Activated CD8-positive, alpha-beta memory T cell treated with anti-CD3 and anti-CD28 coated beads, Interleukin-2, amount 50 U/mL, for 48 hours (primary cell): ENCODE measurements around the gene NCKAP5.

Experiments used
- DNase-seq: peaks from one replicate; pipeline ENCODE4 v3.0.0-alpha.2; 2020

The NCKAP5 gene

DNA sequence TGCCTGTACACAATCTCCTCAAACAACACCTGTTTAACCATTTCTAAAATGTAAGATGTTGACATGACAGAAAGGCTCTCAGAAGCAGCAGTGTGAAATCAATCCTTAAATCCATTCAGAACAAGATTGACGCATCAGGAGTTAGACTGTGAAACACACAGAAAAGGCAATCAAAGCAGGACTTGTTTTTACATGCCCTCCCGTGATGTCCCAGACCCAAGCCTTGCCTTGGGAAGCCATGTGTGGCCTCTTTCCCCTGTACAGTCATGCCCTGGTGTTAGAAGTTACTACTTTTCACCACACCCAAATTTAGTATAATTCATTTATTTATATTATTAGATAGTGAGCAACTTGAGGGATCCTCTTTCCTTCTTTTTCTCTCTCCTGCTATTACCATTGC, 115.7 kb downstream of the NCKAP5 start:
- DNase-seq: no peak

DNA sequence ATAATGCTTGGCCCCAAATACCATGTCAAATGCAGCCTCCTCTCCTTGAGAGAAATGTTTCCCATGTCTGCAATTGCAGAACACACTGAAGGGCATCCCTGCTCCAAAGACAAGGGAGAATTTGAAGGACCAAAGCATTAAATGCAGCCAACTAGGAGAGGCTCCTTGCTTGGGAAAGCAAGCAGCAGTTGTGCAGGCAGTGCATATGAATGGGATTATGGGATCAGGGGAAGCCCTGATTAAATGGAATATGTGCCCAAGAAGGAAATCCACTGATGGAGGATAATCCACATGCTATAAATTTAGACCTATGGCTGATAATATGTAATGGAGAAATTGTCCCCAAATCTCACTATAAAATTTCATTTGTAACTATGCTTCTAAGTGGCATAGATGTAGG, 116.1 kb downstream of the NCKAP5 start:
- DNase-seq: no peak

DNA sequence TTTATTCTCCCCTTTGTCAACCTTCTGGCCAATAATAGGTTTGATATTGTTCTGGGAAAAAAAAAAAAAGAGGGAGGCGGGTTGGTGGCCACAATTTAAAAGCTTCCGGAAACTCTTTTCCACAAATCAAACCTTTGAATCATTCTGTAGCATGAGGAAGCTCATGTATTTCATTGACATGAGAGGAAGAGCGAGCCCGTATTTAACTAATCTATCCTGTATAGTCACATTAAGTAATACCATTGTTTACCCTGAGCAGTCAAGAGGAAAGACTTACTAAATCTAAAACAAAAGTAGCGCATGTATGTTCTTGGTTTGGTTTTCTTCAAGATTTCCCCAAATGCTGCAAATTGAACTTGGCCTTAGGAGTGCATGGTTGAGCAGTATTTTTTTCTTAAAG, 120.1 kb downstream of the NCKAP5 start:
- DNase-seq: no peak

DNA sequence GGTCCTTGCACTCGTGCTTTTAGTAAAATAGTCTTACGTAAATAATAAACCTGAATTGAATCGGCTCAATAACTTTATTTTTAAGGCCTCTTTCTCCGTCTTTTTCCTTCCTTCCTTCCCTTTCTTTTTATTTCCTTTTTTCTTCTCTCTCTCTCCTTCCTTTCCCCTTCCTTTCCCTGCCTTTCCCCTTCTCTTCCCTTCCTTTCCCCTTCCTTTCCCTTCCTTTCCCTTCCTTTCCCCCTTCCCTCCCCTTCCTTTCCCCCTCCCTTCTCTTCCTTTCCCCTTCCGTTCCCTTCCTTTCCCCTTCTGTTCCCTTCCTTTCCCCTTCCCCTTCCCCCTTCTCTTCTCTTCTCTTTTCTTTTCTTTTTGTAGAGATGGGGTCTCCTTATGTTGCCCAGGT, 121.0 kb downstream of the NCKAP5 start:
- no peak for DNase-seq

DNA sequence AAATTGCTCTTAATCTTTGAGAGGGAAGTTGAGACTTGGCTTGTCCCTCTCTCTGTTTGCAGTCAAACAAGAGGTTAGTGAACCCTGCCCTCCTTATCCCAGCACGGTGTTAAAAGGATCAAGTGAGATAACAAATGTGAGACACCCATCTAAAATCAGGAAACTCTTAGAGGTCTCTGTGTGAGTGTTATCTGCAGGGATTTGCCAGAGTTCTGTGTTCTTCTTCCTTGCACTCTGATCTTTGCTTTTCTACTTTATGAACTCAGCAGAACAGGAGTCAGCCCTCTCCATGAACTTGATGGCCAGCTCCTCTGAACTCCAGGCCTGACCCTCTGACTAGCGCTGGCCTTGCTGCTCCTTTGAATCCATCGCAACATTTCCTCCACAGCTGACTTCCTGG, 123.8 kb downstream of the NCKAP5 start:
- DNase-seq: no peak

DNA sequence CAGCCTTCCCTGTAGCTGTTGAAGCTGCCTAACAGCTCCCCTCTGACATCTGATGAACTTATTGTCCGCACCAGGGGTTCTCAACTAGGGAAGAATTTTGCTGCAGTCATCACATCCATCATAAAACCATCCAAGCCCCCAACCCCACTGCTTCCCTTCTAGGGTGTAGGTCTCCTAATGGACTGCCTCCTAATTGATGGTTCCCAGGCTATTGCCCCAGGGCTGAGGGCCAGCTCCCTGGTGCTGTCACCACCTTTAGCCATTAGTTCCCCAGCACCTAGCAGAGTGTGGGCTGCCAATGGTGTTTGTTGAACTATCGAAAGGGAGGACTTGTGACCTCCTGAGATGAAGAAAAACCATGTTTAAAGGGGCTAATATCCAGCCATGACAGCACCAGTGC, 125.9 kb downstream of the NCKAP5 start:
- no peak for DNase-seq

DNA sequence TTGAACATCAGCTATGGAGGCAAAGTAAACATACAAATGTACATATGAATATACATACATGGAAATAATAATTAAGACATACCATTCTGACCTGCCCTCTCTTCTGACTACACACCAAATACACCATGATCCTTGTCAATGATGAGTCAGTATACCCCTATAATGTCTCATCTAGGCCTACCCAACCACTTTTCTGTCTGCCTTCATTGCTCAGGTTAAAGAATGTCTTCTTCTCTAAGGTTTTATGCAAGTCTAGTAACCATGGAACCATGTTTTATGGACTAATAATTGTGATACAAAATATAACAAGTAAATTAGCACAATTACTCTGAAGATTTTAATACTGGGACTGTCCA, 128.7 kb downstream of the NCKAP5 start:
- no peak for DNase-seq

DNA sequence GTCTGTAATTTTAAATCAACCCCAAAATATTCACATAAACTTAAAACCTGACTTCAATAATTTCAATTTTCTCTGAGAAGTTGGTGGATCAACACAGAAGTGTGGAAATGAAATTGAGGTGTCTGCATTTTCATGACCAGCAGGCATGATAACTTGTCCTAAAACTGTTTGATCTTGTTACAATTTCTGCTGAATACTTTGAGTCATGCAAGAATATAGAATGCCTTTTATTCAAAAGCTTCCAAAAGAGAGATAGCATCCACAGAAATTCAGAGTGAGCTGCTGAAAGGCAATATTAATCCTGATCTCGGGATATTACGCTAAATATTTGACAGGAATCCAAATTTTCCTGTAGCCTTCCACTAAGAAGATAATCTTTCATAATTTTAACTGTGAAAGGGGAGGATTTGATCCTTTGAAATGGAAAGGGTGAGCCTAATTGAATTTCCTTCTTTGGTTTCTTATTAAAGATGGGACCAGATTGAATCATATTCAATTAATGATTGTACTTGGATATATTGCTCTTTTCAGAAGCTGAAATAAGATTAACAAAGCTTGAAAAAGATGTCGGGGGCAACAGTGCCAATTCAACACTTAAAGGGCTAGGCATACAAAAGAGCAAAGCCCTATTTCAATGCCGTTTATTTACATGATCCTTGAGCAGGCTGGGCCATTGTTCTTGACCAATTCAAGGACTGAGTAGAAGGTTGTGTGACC, 129.3 kb downstream of the NCKAP5 start:
- DNase-seq: no peak

DNA sequence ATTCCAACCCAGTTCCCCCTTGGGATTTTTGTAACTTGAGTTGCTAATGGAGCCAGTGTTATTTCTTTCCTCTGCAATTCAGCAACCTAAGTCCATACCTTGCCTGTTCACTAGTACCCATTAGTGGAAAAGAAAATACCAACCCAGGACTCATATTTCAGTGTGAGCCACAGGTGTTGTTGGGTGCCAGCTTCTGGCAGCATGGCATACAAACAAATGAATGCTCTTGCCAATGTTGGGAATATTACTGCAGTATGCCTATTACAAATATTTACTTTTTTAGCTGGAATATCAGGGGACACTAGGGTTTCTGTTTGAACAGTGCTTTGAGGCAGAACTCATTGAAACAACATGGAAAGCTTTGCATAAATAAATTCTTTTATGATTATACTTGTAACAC, 130.2 kb downstream of the NCKAP5 start:
- no peak for DNase-seq

DNA sequence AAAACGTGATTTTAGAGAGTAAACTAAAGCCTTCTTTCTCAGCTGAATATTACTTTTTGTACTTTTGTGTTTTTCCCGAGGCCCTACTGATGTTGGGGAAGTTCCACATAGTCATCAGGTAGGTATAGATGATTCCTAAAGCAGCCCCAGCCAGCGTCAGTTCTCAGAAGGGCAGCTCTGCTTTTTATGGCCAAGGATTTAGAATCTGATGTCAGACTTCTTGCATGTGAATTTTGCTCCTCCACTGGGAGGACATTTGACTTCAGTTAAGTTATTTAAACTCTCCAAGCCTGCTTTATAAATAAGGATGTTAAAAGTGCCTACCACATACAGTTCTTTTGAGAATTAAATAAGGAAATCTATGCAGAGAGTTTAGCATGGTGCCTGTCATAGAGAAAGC, 130.8 kb downstream of the NCKAP5 start:
- no peak for DNase-seq

DNA sequence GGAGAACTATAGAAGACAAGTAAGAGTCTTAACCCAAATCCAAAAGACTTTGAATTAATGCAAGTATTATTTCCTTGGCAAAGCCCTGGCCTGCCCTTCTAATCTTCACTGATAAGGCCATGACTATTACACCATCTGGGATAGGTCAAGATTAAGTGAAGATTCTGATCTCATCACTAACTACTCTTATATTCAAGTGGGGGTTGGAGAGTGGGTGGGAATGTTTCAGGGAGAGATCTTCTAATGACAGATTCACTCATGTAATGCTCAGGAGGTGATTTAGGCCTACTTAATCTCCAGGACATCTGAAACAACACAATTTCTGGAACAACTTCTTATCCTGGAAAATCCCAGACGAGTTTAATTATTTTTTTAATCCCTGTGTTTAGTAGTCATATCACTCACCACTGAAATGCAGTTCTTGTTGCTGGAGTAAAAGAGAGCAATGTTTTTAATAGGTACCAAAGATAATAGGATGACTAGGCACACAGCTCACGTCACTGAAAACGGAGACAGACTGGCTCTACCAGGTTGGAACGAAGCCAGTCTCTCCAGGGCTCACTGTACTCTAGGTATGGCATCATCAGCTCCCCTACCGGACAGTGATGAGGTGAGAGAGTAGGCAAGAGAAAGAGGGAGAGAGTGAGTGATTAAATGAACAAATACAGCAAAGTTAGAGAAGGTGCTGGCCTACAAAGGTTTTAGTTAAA, 133.1 kb downstream of the NCKAP5 start:
- DNase-seq: no peak

DNA sequence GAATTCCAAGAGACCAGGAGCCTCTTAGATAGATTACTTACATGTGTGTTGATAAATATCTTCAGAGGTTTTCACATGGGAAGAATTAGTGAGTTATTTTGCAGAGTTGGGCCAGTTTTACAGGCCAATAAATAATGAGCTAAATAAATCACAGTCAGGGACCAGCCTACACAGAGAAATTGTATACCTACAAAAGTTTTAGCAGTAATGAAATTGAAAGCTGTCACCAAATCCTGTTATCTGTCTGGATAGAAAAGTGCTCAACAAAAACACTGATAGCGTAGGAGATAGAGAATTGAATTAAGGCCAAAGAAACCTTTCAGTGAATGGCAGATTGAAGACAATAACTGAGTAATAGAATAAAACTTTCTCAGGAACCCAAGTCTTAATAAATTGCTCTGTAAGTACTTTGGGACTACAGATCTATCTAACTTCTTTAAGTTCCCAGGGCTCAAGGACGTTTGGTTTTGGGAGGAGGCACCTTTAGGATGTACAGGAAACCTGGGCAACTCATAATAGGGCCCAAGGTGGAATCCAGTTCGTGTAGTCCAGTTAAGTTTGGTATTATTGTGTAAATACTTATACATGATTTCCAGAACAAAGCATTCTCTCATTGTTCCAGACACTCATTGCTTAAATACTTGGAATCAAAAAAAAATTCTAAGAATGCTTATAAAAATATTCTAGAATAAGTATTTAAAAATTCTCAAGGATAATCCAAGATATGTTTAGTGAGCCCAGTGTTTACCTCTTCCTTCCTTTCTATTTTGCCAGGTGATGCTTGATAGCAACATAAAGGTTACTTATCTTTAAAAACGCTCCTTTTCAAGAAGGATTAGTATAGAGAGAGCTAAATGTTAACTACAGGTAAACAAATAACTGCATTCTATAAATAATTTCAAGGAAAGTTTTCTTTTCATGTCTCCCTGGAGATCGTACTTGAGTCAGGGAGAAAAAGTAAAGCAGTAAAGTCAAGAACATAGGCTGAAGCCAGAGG, 134.5 kb downstream of the NCKAP5 start:
- DNase-seq: no peak

DNA sequence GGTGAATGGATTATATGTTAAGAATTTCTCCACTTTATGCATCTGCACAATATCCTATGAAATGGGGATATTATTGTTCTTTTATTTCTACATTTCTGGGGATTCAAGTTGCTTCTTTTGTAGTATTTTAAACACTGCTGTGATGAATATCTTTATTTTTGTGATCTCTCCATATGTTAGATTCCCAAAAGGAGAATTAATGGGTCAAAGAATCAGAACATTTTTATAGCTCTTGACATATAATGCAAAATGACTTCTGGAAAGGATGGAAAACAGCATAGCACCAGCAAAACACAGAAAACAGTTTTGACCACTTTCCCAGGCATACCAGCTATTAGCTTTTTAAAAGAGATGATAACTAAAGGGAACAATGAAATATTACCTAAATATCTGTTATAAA, 135.5 kb downstream of the NCKAP5 start:
- DNase-seq: no peak

DNA sequence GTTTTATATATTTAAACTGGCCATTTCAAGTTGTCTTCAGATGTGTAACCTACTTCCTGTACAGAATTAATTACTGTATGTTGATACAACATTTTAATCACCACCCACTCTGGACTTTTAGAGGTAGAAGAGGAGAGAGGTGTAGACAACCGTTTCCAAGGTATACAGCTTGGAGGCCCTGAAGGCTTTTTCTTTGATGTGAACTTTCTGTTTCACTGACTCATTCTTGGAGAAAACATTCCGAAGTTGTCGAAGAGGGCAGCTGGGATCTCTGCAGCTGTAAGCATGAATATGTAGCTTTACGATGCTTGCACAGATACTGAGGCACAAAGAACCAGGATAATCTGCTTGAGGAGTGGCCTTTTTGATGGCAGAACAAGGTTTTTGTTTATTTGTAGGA, 137.0 kb downstream of the NCKAP5 start:
- DNase-seq: no peak

DNA sequence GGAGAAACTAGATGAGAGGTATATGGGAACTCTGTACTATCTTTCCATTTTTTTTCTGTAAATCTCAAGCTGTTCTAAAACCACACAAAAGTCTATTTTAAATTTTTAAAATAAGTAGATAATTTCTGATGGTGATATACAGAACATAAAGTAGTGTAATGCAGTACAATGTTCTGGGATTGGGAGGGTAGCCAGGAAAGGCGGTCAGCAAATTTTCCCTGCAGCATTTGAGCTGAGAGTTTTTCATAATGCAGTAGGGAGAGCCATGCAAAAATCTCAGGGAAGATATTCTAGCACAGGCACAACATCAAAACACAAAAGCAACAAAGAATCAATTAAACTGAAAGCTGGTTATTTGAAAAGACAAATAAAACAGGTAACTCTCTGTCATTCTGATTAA, 141.5 kb downstream of the NCKAP5 start:
- no peak for DNase-seq

DNA sequence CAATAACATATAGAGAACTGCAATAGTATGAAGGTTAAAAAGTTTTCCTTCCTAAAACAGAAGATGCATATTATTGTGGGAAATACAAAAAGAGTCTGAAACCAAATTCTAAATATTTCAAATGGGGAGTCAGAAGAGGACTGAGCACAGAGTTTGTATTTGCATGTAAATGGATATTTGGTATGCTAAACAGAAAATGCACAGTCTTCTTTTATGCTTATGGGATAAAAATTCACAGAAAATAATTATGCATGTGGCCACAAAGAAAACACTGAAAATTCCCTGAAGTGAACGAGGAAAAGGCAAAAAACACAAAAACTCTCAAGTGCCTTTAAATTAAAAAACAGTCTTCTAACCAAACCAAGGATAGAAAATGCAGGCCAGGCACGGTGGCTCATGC, 142.7 kb downstream of the NCKAP5 start:
- no peak for DNase-seq

DNA sequence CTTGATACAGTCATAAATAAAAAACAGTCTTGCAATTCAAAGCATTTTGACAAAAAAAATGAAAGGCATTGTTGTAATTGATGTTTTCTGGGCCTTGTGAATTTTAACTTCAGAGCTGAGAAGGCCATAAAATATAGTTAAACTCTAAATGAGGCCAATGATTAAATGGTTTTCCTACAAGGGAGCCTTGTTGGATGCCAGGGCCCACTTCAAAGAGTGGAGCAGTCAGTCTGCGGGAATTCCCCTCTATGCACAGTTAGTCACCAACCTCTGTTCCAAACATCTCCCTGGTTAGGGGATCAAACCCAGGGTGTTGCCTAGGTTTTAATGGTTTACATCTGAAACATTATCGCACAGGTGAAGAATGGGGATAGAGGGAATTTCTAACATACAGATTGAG, 143.4 kb downstream of the NCKAP5 start:
- no peak for DNase-seq

DNA sequence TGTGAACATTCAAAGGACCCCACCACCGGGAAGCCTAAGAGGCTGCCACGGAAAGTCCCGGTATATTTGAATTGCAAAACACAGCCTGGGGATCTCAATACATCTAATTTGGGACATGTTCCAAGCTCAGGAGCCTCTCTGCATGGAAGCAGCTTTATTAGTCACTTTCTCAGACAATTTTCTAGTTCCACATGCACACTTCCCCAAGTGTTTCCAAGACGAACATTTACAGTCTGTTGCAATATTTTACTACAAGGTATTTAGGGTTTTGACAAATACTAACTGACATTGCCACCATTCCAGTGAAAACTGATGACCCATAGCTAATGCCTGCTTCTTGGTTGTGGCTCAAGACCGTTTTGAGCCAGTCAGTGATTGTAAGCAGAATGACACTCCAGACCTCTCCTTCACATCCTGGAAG, 145.3 kb downstream of the NCKAP5 start:
- DNase-seq: no peak

DNA sequence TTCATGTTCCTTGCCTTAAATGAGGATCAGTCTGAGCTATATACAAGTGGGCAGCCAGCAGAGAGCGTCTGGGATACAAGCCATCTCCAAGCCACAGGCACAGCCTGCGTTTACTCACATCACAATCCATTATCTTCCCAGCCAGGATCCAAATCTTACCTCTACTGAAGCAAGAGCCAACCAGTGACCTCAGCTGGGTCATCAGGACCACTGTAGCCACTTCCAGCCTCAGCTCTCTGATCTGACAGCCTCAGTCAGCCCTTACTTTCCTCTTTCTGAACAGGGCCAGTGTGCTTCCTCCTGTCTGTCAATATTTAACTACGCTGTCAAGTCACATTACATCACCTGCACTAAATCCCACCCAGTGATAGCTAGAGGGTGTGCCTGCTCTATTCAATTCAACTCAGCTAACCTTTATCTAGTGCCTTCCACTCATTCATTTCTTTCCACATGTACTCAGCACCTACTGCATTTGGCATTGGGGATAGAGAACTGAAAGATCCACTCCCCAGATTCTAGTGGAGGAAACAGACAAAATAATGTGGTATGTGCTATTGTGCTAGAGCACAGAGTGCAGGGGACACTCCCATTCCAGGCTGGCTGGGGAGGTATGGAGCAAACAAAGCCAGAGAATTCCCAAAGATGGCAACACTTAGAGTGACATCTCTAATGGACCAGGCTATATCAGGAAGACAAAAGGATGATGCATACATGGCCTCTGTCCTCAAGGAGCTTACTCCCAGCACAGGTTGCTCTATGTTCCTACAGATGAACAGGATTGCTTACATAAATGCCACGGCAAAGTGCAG, 146.5 kb downstream of the NCKAP5 start:
- DNase-seq: no peak

DNA sequence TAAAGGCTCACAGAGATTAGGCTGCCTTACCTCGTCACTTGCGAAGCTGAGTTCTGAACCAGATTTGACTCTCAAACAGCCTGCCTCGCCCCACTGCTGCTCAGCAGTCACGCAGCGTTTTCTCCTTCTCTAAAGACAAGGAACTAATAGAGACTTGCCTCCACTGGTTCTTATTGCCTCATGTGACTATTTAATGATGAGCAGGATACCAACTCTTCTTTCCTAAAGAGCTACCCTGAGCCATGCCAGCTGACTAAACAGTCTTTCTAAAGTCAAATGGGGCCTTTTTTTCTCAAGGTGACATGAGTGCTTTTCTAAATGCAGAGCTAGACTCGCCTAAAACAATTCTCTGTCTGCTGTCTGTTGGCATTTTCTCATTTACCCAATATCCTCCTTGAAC, 147.5 kb downstream of the NCKAP5 start:
- DNase-seq: no peak

DNA sequence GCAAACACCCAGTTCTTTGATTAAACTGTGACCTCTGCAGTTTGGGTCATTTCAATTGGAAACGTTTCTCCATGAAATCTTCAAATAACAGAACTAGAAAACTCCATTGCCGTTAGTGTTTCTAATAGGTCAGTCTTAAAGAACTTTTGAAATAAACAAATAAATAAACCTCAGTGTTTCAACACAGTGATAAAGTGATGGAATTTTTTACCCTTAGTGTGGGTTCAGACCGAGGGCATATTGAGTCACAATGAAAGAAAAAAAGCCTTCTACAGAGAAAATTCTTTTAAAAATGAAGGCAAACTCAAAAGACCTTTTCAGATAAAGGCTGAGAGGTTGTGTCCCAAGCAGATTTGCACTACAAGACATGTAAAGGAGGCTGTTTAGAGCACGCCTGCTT, 149.6 kb downstream of the NCKAP5 start:
- no peak for DNase-seq

DNA sequence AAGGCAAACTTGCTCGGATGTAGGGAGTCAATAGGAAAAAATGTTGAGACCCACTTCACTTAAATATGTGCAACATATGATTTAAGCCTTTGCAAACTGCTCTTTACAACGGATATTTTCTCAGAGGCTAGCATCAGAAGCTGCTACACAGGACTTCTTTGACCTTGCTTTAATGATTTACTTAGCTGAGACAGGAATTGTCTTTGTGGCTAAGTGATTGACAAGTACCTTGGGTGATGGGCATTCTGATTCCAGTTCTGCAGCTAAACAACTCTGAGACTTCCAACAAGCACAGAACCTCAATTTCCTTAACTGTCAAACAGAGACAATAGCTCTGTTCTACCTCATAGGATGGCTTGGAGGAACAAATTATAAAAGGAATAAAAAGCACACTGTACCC, 150.2 kb downstream of the NCKAP5 start:
- no peak for DNase-seq

DNA sequence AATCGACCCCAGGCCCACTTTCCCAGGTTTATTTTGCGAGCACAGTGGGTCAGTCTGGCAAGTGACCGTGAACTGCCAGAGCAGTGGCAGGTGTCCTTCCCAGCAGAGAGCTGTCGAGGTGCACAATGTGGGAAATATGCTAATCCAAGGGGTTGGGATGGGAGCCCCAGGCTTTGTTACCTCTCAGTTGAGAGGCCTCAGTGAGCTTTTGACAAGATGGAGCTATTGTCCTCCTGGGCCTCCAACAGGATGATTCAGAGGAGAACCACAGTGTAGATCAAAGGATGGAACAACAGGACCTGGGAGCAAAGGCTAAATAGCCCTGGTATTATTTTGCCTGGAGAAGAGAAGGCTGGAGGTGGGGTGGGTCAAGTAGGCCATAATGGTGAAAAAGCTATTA, 150.8 kb downstream of the NCKAP5 start:
- DNase-seq: no peak
